GM18505 (cell line): ENCODE results near the gene NPTXR.

Experiments used
- ATAC-seq: cut with Tn5 transposase; IDR thresholded peaks from one replicate; pipeline ENCODE4 v1.9.1; 2021; ENCODE audit not compliant: unreplicated experiment
- POLR2A ChIP-seq: IDR thresholded peaks from 4 replicates; pipeline ENCODE4 v1.6.1; 2011; ENCODE audit warnings: borderline replicate concordance; ENCODE audit not compliant: insufficient read depth, insufficient read length; ENCODE audit errors: extremely low read depth

The NPTXR gene

GRCh38 chr22:38853196-38853651 is 9.4 kb upstream of the NPTXR start:
- TF ChIP-seq POLR2A, result no peak
- ATAC-seq, result no peak

GRCh38 chr22:38852522-38852921 is 8.7 kb upstream of the NPTXR start:
- ATAC-seq, result no peak
- TF ChIP-seq POLR2A, result no peak

GRCh38 chr22:38850941-38851849 is 7.4 kb upstream of the NPTXR start:
- ATAC-seq, result no peak

GRCh38 chr22:38850399-38850798 is 6.6 kb upstream of the NPTXR start:
- no peak for TF ChIP-seq POLR2A
- no peak for ATAC-seq

More at GRCh38 chr22:38850941-38851849, 7.4 kb upstream of the NPTXR start:
- TF ChIP-seq POLR2A, result no peak

- TF ChIP-seq POLR2A, result no peak
- ATAC-seq, result no peak
Measured at GRCh38 chr22:38849811-38850210, 6.0 kb upstream of the NPTXR start.

GRCh38 chr22:38846412-38846811 is 2.6 kb upstream of the NPTXR start:
- no peak for ATAC-seq
- no peak for TF ChIP-seq POLR2A

GRCh38 chr22:38845004-38845740 is 1.3 kb upstream of the NPTXR start:
- ATAC-seq, result no peak
- no peak for TF ChIP-seq POLR2A

- TF ChIP-seq POLR2A, result no peak
- no peak for ATAC-seq
Measured at GRCh38 chr22:38844315-38845003, 631 bp upstream of the NPTXR start.

- TF ChIP-seq POLR2A, result no peak
Measured at GRCh38 chr22:38843201-38843656, 599 bp downstream of the NPTXR start.

GRCh38 chr22:38842512-38843200 is 1.2 kb downstream of the NPTXR start:
- no peak for ATAC-seq
- no peak for TF ChIP-seq POLR2A

More at GRCh38 chr22:38843201-38843656, 599 bp downstream of the NPTXR start:
- ATAC-seq, result no peak

GRCh38 chr22:38841635-38842034 is 2.2 kb downstream of the NPTXR start:
- no peak for TF ChIP-seq POLR2A
- ATAC-seq, result no peak

- no peak for ATAC-seq
- TF ChIP-seq POLR2A, result no peak
Measured at GRCh38 chr22:38841211-38841610, 2.6 kb downstream of the NPTXR start.
